Mesodermal cell (in vitro differentiated cells): ENCODE results near the gene REV1.
"Not testable (repeated sequence)": the region's sequence is repeated elsewhere in the genome, so short reads cannot be mapped to it uniquely, and the experiment has no call there.

Source experiments
- H3K27ac ChIP-seq: 2 replicates; pipeline ENCODE4 v1.7.0; 2013; ENCODE audit warnings: mild to moderate bottlenecking, low read depth, low read length, moderate library complexity; ENCODE audit not compliant: severe bottlenecking
- H3K36me3 ChIP-seq: 2 replicates; pipeline ENCODE4 v1.7.1; 2013; ENCODE audit warnings: mild to moderate bottlenecking, low read length, moderate library complexity; ENCODE audit not compliant: control insufficient read depth, insufficient read depth
- H3K4me1 ChIP-seq: one replicate; pipeline ENCODE4 v1.7.1; 2013; ENCODE audit warnings: mild to moderate bottlenecking, low read length; ENCODE audit not compliant: insufficient read depth, control insufficient read depth, poor library complexity, severe bottlenecking
- H3K4me3 ChIP-seq: 2 replicates; pipeline ENCODE4 v1.7.0; 2013; ENCODE audit warnings: low read length, control low read depth, mild to moderate bottlenecking; ENCODE audit not compliant: insufficient read depth, poor library complexity, severe bottlenecking; ENCODE audit errors: extremely low read depth
- H3K9me3 ChIP-seq: 2 replicates; pipeline ENCODE4 v1.7.1; 2013; ENCODE audit warnings: mild to moderate bottlenecking, low read length, moderate library complexity; ENCODE audit not compliant: control insufficient read depth
- WGBS, 2 experiments: methylation state at CpG; one replicate each; pipeline ENCODE4 v1.1.5; 2013; ENCODE audit warnings: missing lambda C conversion rate in 2 of 2; ENCODE audit not compliant: insufficient coverage in 2 of 2; 5-methylcytosine and 5-hydroxymethylcytosine counted together

Gene REV1

GRCh38 chr2:99388892-99389291 is 100.9 kb downstream of the REV1 start:
- no peak overlapping the region for H3K27ac ChIP-seq
- H3K36me3 ChIP-seq = peaks cover 62% of the 10 kb centered on the region
- no peaks in the 10 kb centered on the region for H3K9me3 ChIP-seq
- H3K4me3 ChIP-seq = no peak overlapping the region
- 83% methylated on average over 1 of the region's 2 CpGs; no CpG with 5 or more reads in 1 of the 2 experiments for WGBS, 2 experiments
- H3K4me1 ChIP-seq = no peaks in the 10 kb centered on the region

- WGBS, 2 experiments = no CpG with 5 or more reads among the region's 2 CpGs
- Histone ChIP-seq H3K27ac (no peak overlapping the region), H3K36me3 (peaks cover 61% of the 10 kb centered on the region), H3K9me3 (no peaks in the 10 kb centered on the region), H3K4me1 (no peaks in the 10 kb centered on the region), H3K4me3 (no peak overlapping the region)
These were observed 103.8 kb downstream of the REV1 start for GRCh38 chr2:99386011-99386410.

GRCh38 chr2:99382143-99382542 is 107.7 kb downstream of the REV1 start:
- H3K9me3 ChIP-seq = no peaks in the 10 kb centered on the region
- no peak overlapping the region for H3K4me3 ChIP-seq
- no peak overlapping the region for H3K27ac ChIP-seq
- peaks cover 78% of the 10 kb centered on the region for H3K36me3 ChIP-seq
- no peaks in the 10 kb centered on the region for H3K4me1 ChIP-seq
- WGBS, 2 experiments = no CpG with 5 or more reads among the region's 2 CpGs

GRCh38 chr2:99380376-99381010 is 109.3 kb downstream of the REV1 start:
- Histone ChIP-seq H3K36me3 (peaks cover 89% of the 10 kb centered on the region), H3K4me1 (no peaks in the 10 kb centered on the region), H3K4me3 (no peak overlapping the region), H3K9me3 (no peaks in the 10 kb centered on the region), H3K27ac (no peak overlapping the region)
- WGBS, 2 experiments = 95 to 100% methylated on average over 1 to 2 of the region's 3 CpGs

GRCh38 chr2:99377879-99378278 is 111.9 kb downstream of the REV1 start:
- H3K4me1 ChIP-seq = no peaks in the 10 kb centered on the region
- no CpG with 5 or more reads among the region's 1 CpG for WGBS, 2 experiments
- H3K36me3 ChIP-seq = peaks cover 84% of the 10 kb centered on the region
- no peak overlapping the region for H3K4me3 ChIP-seq
- H3K9me3 ChIP-seq = no peaks in the 10 kb centered on the region
- H3K27ac ChIP-seq = no peak overlapping the region

GRCh38 chr2:99376254-99376864 is 113.5 kb downstream of the REV1 start:
- Histone ChIP-seq H3K4me1 (no peaks in the 10 kb centered on the region), H3K36me3 (peaks cover 84% of the 10 kb centered on the region), H3K4me3 (no peak overlapping the region), H3K27ac (no peak overlapping the region), H3K9me3 (no peaks in the 10 kb centered on the region)
- 92 to 100% methylated on average over 1 to 2 of the region's 7 CpGs for WGBS, 2 experiments

- H3K4me1 ChIP-seq = no peaks in the 10 kb centered on the region
- H3K36me3 ChIP-seq = peaks cover 83% of the 10 kb centered on the region
- no peak overlapping the region for H3K27ac ChIP-seq
- no peaks in the 10 kb centered on the region for H3K9me3 ChIP-seq
- H3K4me3 ChIP-seq = no peak overlapping the region
These were observed 115.1 kb downstream of the REV1 start for GRCh38 chr2:99374747-99375146.

GRCh38 chr2:99373144-99373543 is 116.7 kb downstream of the REV1 start:
- Histone ChIP-seq H3K36me3 (peaks cover 86% of the 10 kb centered on the region), H3K4me3 (no peak overlapping the region), H3K9me3 (no peaks in the 10 kb centered on the region), H3K4me1 (no peaks in the 10 kb centered on the region), H3K27ac (no peak overlapping the region)
- 80% methylated on average over 1 of the region's 4 CpGs; no CpG with 5 or more reads in 1 of the 2 experiments for whole genome bisulfite sequencing, 2 experiments

- not testable (repeated sequence) for H3K4me3 ChIP-seq, H3K4me1 ChIP-seq, H3K9me3 ChIP-seq, H3K27ac ChIP-seq
- 72 to 100% methylated on average over 3 to 4 of the region's 5 CpGs for WGBS, 2 experiments
- H3K36me3 ChIP-seq = peaks cover 91% of the 10 kb centered on the region
These were observed 121.0 kb downstream of the REV1 start for GRCh38 chr2:99368854-99369253.

GRCh38 chr2:99365661-99366060 is 124.2 kb downstream of the REV1 start:
- H3K4me1 ChIP-seq = no peaks in the 10 kb centered on the region
- WGBS, 2 experiments = 67 to 83% methylated on average over 1 of the region's 2 CpGs
- no peaks in the 10 kb centered on the region for H3K9me3 ChIP-seq
- H3K27ac ChIP-seq = no peak overlapping the region
- no peak overlapping the region for H3K4me3 ChIP-seq
- peaks cover 84% of the 10 kb centered on the region for H3K36me3 ChIP-seq

- Histone ChIP-seq H3K4me1 (no peaks in the 10 kb centered on the region), H3K4me3 (no peak overlapping the region), H3K27ac (no peak overlapping the region), H3K36me3 (peaks cover 18% of the 10 kb centered on the region), H3K9me3 (no peaks in the 10 kb centered on the region)
These were observed 133.0 kb downstream of the REV1 start for GRCh38 chr2:99356853-99357252.
